IMR-90 (cell line): ENCODE measurements around the gene CKAP4. TPM values are rescaled to one million over a fixed set of nuclear protein-coding genes. Genes with fewer than 3 reads are reported as not detected.

Experiments used
- ATAC-seq: fragments of 200-7000 bp; cut with Tn5 transposase; 2 replicates; pipeline ENCODE4 v1.9.1; 2020; ENCODE audit warnings: low read depth, mild to moderate bottlenecking, moderate library complexity
- BruUV-seq: library from RNA; stranded (reverse); fragments of 400-500 nt; replicated peaks from 2 replicates; lab custom pipeline; 2021; lab: Mats Ljungman, UMichigan
- CTCF ChIA-PET: fragments of 300-600 bp; formaldehyde crosslinking; extraction: SDS; loops from one replicate; lab custom pipeline; 2021; ENCODE audit warnings: antibody characterized with exemption; lab: Yijun Ruan, JAX
- POLR2A ChIA-PET: fragments of 300-600 bp; sonication (Branson Sonifier 250); formaldehyde crosslinking; loops from one replicate; lab custom pipeline; 2022; ENCODE audit warnings: antibody characterized with exemption; ENCODE audit not compliant: unreplicated experiment; lab: Charles Lee
- DNase-seq: peaks from one replicate; pipeline ENCODE4 v3.0.0; 2013
- H2AFZ ChIP-seq: replicated peaks from 2 replicates; pipeline ENCODE3; 2013; ENCODE audit warnings: low read length, mild to moderate bottlenecking; ENCODE audit not compliant: poor library complexity
- H2AK5ac ChIP-seq: 2 replicates; pipeline ENCODE4 v1.6.1; 2013; ENCODE audit warnings: low read depth, low read length, inconsistent platforms
- H2AK9ac ChIP-seq: replicated peaks from 2 replicates; pipeline ENCODE3; 2013; ENCODE audit warnings: mild to moderate bottlenecking, low read depth, low read length, moderate library complexity; ENCODE audit not compliant: poor library complexity
- H2BK120ac ChIP-seq: 2 replicates; pipeline ENCODE4 v1.6.1; 2013; ENCODE audit warnings: low read depth, low read length, inconsistent platforms
- H2BK15ac ChIP-seq: 3 replicates; pipeline ENCODE4 v1.6.1; 2013; ENCODE audit warnings: low read depth, low read length, inconsistent platforms
- H2BK20ac ChIP-seq: 2 replicates; pipeline ENCODE4 v1.6.1; 2013; ENCODE audit warnings: low read depth, mild to moderate bottlenecking, inconsistent platforms, low read length, moderate library complexity
- H2BK5ac ChIP-seq: 2 replicates; pipeline ENCODE4 v1.6.1; 2013; ENCODE audit warnings: mild to moderate bottlenecking, low read depth, low read length, inconsistent platforms; ENCODE audit not compliant: poor library complexity, severe bottlenecking
- H3K14ac ChIP-seq: replicated peaks from 2 replicates; pipeline ENCODE4 v1.6.1; 2013; ENCODE audit warnings: low read depth, low read length, inconsistent platforms
- H3K18ac ChIP-seq: 2 replicates; pipeline ENCODE4 v1.6.1; 2013; ENCODE audit warnings: low read depth, low read length, control low read depth
- H3K23ac ChIP-seq: 2 replicates; pipeline ENCODE4 v1.6.1; 2013; ENCODE audit warnings: low read depth, low read length, inconsistent platforms
- H3K27ac ChIP-seq: 2 replicates; pipeline ENCODE4 v1.5.1; 2013; ENCODE audit warnings: mild to moderate bottlenecking, control low read depth, low read length; ENCODE audit not compliant: insufficient read depth
- H3K27me3 ChIP-seq: 2 replicates; pipeline ENCODE4 v1.6.1; 2013; ENCODE audit warnings: low read length; ENCODE audit not compliant: control insufficient read depth, insufficient read depth
- H3K36me3 ChIP-seq: 2 replicates; pipeline ENCODE4 v1.6.1; 2013; ENCODE audit warnings: low read length, mixed read lengths; ENCODE audit not compliant: control insufficient read depth, insufficient read depth
- H3K4ac ChIP-seq: 2 replicates; pipeline ENCODE4 v1.6.1; 2013; ENCODE audit warnings: low read depth, low read length, inconsistent platforms
- H3K4me1 ChIP-seq: 2 replicates; pipeline ENCODE4 v1.6.1; 2013; ENCODE audit warnings: low read length, mixed read lengths; ENCODE audit not compliant: control insufficient read depth, insufficient read depth
- H3K4me2 ChIP-seq: 2 replicates; pipeline ENCODE4 v1.6.1; 2013; ENCODE audit warnings: low read depth, mild to moderate bottlenecking, control low read depth, low read length, moderate library complexity
- H3K4me3 ChIP-seq: 2 replicates; pipeline ENCODE4 v1.5.1; 2013; ENCODE audit warnings: low read depth, mild to moderate bottlenecking, control low read depth, low read length, moderate library complexity; ENCODE audit not compliant: insufficient read depth
- H3K56ac ChIP-seq: 2 replicates; pipeline ENCODE4 v1.6.1; 2013; ENCODE audit warnings: low read length, inconsistent platforms; ENCODE audit not compliant: insufficient read depth; ENCODE audit errors: extremely low read depth
- H3K79me1 ChIP-seq, 2 experiments: 2 replicates each; pipeline ENCODE4 v1.6.1; 2013; ENCODE audit warnings: low read length in 2 of 2, inconsistent platforms in 1 of 2, low read depth in 1 of 2
- H3K9ac ChIP-seq: 2 replicates; pipeline ENCODE4 v1.6.1; 2013; ENCODE audit warnings: low read depth, low read length, control low read depth
- H3K9me1 ChIP-seq: 2 replicates; pipeline ENCODE4 v1.6.1; 2013; ENCODE audit warnings: low read length, inconsistent platforms; ENCODE audit not compliant: insufficient read depth
- H3K9me3 ChIP-seq: 2 replicates; pipeline ENCODE4 v1.6.1; 2013; ENCODE audit warnings: low read length; ENCODE audit not compliant: control insufficient read depth, insufficient read depth
- H4K20me1 ChIP-seq: 2 replicates; pipeline ENCODE4 v1.6.1; 2013; ENCODE audit warnings: low read length, inconsistent platforms; ENCODE audit not compliant: insufficient read depth
- H4K5ac ChIP-seq: 2 replicates; pipeline ENCODE4 v1.6.1; 2013; ENCODE audit warnings: mild to moderate bottlenecking, low read depth, low read length, control low read depth
- H4K8ac ChIP-seq, 2 experiments: 2 replicates each; pipeline ENCODE4 v1.6.1; 2013; ENCODE audit warnings: low read depth in 2 of 2, low read length in 2 of 2, control low read depth in 1 of 2, inconsistent platforms in 1 of 2
- H4K91ac ChIP-seq: 2 replicates; pipeline ENCODE4 v1.6.1; 2013; ENCODE audit warnings: low read depth, low read length, inconsistent platforms; ENCODE audit not compliant: insufficient read depth
- BHLHE40 ChIP-seq: fragments of 150-350 bp; IDR thresholded peaks from 2 replicates; pipeline ENCODE4 v1.6.1; 2016; ENCODE audit warnings: mild to moderate bottlenecking, low read depth, low read length
- CEBPB ChIP-seq: IDR thresholded peaks from 2 replicates; pipeline ENCODE4 v1.6.1; 2012; ENCODE audit warnings: low read depth, low read length, improper control_type of control experiment
- CHD1 ChIP-seq: IDR thresholded peaks from 2 replicates; pipeline ENCODE4 v1.6.1; 2012; ENCODE audit warnings: low read depth, low read length, improper control_type of control experiment
- FOS ChIP-seq: fragments of 150-350 bp; IDR thresholded peaks from 2 replicates; pipeline ENCODE4 v1.6.1; 2016; ENCODE audit warnings: low read depth, low read length
- MAFK ChIP-seq: IDR thresholded peaks from 2 replicates; pipeline ENCODE4 v1.6.1; 2012; ENCODE audit warnings: low read depth, low read length, improper control_type of control experiment
- MAZ ChIP-seq: IDR thresholded peaks from 2 replicates; pipeline ENCODE4 v1.6.1; 2012; ENCODE audit warnings: low read depth, mild to moderate bottlenecking, low read length, improper control_type of control experiment, moderate library complexity, borderline replicate concordance
- MXI1 ChIP-seq: IDR thresholded peaks from 2 replicates; pipeline ENCODE4 v1.6.1; 2012; ENCODE audit warnings: low read depth, mild to moderate bottlenecking, low read length, moderate library complexity, borderline replicate concordance
- NFE2L2 ChIP-seq: fragments of 150-350 bp; IDR thresholded peaks from 2 replicates; pipeline ENCODE4 v1.6.1; 2016; ENCODE audit warnings: low read depth, mild to moderate bottlenecking, low read length
- POLR2A ChIP-seq: IDR thresholded peaks from 2 replicates; pipeline ENCODE4 v1.6.1; 2012; ENCODE audit warnings: mild to moderate bottlenecking, low read depth, low read length
- RAD21 ChIP-seq: IDR thresholded peaks from 2 replicates; pipeline ENCODE4 v1.6.1; 2012; ENCODE audit warnings: low read length, improper control_type of control experiment
- RCOR1 ChIP-seq: IDR thresholded peaks from 2 replicates; pipeline ENCODE4 v1.6.1; 2012; ENCODE audit warnings: mild to moderate bottlenecking, low read length, improper control_type of control experiment; ENCODE audit not compliant: insufficient replicate concordance
- RFX5 ChIP-seq: IDR thresholded peaks from 2 replicates; pipeline ENCODE4 v1.8.0; 2012; ENCODE audit warnings: low read depth, mild to moderate bottlenecking, low read length, moderate library complexity
- SMC3 ChIP-seq: fragments of 150-350 bp; IDR thresholded peaks from 2 replicates; pipeline ENCODE4 v1.6.1; 2016; ENCODE audit warnings: low read depth, mild to moderate bottlenecking, antibody characterized with exemption, low read length, moderate library complexity
- WGBS, 2 experiments: methylation state at CpG; one replicate each; pipeline versions ENCODE4 v1.1.5 to v1.1.7; 2013; ENCODE audit warnings: missing lambda C conversion rate in 2 of 2; ENCODE audit not compliant: insufficient read length in 1 of 2; ENCODE audit errors: extremely low coverage in 2 of 2; 5-methylcytosine and 5-hydroxymethylcytosine counted together
- dilution Hi-C: fragments of 300-500 bp; cut with HindIII; formaldehyde crosslinking; loops from one replicate; pipeline ENCODE4 v1.14.3; 2018; ENCODE audit warnings: low sequenced_read_pairs; ENCODE audit not compliant: unreplicated experiment
- in situ Hi-C: fragments of 300-500 bp; cut with MboI; formaldehyde crosslinking; loops from 3 replicates; pipeline ENCODE4 v1.14.3; 2019; ENCODE audit warnings: low sequenced_read_pairs, inconsistent platforms, mixed read lengths
- intact Hi-C: fragments of 100-400 bp; cut with micrococcal nuclease; formaldehyde crosslinking; loops from 2 replicates; pipeline ENCODE4 v1.10.0; 2022
- polyA plus RNA-seq, 3 experiments: library from polyadenylated mRNA; depleted of rRNA; stranded (reverse); fragments of >200 nt; gene quantifications; 2 replicates each; pipeline ENCODE4 v1.2.3, GENCODE V29; 2012; ENCODE audit warnings: low replicate concordance in 1 of 3
- total RNA-seq: library from RNA; depleted of rRNA; stranded (reverse); fragments of >200 nt; gene quantifications from 2 replicates; pipeline ENCODE4 v1.2.3, GENCODE V29; 2012
- TF ChIP-seq, protein P1 (sequence below): fragments of 150-350 bp; IDR thresholded peaks from 2 replicates; pipeline ENCODE4 v1.6.1; 2016; ENCODE audit warnings: low read depth, mild to moderate bottlenecking, low read length, moderate library complexity, borderline replicate concordance
- TF ChIP-seq, protein P2 (sequence below): fragments of 150-350 bp; IDR thresholded peaks from 2 replicates; pipeline ENCODE4 v1.6.1; 2017; ENCODE audit warnings: mild to moderate bottlenecking, antibody characterized with exemption, low read length, low read depth
- TF ChIP-seq, protein P3 (sequence below): conservative IDR thresholded peaks from 2 replicates; pipeline ENCODE4 v1.5.1; 2012; ENCODE audit warnings: mild to moderate bottlenecking, low read depth, low read length, improper control_type of control experiment

CKAP4 gene
- total and polyA plus RNA-seq, 2 of the 4 experiments (the other 2 are of a cell fraction) = 94.5 to 297 TPM

DNA sequence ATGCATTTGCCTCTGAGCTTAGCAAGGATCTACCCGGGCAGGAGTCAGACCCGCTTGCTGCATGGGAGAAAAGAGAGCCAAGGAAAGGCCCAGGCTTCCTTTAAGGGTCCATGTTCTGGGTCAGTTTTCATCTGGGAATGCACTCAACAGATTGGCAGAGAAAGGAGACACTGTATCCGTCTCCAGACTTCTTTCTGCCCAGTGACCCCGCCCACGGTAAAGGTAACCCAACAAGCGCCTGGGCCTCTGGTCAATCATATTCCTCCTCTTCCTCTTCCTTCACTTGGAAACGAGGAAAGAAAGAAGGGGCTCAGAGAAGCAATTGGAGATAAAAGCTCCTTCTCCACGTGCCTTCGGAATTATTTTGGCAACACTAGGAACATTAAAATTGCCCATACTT lies 27.6 kb upstream of the CKAP4 start:
- TF ChIP-seq RCOR1 = no peak
- TF ChIP-seq CHD1 = no peak
- TF ChIP-seq BHLHE40 = no peak
- TF ChIP-seq, protein P1, sequence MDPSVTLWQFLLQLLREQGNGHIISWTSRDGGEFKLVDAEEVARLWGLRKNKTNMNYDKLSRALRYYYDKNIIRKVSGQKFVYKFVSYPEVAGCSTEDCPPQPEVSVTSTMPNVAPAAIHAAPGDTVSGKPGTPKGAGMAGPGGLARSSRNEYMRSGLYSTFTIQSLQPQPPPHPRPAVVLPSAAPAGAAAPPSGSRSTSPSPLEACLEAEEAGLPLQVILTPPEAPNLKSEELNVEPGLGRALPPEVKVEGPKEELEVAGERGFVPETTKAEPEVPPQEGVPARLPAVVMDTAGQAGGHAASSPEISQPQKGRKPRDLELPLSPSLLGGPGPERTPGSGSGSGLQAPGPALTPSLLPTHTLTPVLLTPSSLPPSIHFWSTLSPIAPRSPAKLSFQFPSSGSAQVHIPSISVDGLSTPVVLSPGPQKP = no peak
- TF ChIP-seq, protein P2, sequence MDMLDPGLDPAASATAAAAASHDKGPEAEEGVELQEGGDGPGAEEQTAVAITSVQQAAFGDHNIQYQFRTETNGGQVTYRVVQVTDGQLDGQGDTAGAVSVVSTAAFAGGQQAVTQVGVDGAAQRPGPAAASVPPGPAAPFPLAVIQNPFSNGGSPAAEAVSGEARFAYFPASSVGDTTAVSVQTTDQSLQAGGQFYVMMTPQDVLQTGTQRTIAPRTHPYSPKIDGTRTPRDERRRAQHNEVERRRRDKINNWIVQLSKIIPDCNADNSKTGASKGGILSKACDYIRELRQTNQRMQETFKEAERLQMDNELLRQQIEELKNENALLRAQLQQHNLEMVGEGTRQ = no peak
- no peak for TF ChIP-seq NFE2L2
- TF ChIP-seq FOS = no peak
- no peak for TF ChIP-seq RFX5
- TF ChIP-seq MAZ = no peak
- no peak for TF ChIP-seq MAFK
- no peak for TF ChIP-seq RAD21
- TF ChIP-seq POLR2A = no peak
- TF ChIP-seq SMC3 = no peak
- TF ChIP-seq CEBPB = no peak
- no peak for TF ChIP-seq MXI1
- TF ChIP-seq, protein P3, sequence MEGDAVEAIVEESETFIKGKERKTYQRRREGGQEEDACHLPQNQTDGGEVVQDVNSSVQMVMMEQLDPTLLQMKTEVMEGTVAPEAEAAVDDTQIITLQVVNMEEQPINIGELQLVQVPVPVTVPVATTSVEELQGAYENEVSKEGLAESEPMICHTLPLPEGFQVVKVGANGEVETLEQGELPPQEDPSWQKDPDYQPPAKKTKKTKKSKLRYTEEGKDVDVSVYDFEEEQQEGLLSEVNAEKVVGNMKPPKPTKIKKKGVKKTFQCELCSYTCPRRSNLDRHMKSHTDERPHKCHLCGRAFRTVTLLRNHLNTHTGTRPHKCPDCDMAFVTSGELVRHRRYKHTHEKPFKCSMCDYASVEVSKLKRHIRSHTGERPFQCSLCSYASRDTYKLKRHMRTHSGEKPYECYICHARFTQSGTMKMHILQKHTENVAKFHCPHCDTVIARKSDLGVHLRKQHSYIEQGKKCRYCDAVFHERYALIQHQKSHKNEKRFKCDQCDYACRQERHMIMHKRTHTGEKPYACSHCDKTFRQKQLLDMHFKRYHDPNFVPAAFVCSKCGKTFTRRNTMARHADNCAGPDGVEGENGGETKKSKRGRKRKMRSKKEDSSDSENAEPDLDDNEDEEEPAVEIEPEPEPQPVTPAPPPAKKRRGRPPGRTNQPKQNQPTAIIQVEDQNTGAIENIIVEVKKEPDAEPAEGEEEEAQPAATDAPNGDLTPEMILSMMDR = no peak
- no peak overlapping the region for H4K5ac ChIP-seq
- no peak overlapping the region for H3K4me3 ChIP-seq
- in situ Hi-C loops = no loop called here
- H2BK5ac ChIP-seq = no peak overlapping the region
- no peak overlapping the region for H3K4ac ChIP-seq
- no peak overlapping the region for H3K56ac ChIP-seq
- H3K23ac ChIP-seq = no peak overlapping the region
- no peak overlapping the region for H3K14ac ChIP-seq
- peak overlapping the region; percentile 47 for H2AK9ac ChIP-seq
- ChIA-PET POLR2A (no interaction called here), CTCF (no interaction called here)
- H2AFZ ChIP-seq = no peak overlapping the region
- H4K8ac ChIP-seq = no peak overlapping the region
- no peak overlapping the region for H3K4me2 ChIP-seq
- DNase-seq (no peak), ATAC-seq (no peak)
- no peaks in the 10 kb centered on the region for H3K79me1 ChIP-seq
- intact Hi-C loops = no loop called here
- H3K9me3 ChIP-seq = no peaks in the 10 kb centered on the region
- H3K18ac ChIP-seq = no peak overlapping the region
- no peaks in the 10 kb centered on the region for H3K36me3 ChIP-seq
- peaks cover 14% of the 10 kb centered on the region for H3K27me3 ChIP-seq
- no peaks in the 10 kb centered on the region for H4K20me1 ChIP-seq
- BruUV-seq = no TSS peak
- no peak overlapping the region for H3K9ac ChIP-seq
- no peaks in the 10 kb centered on the region for H3K4me1 ChIP-seq
- H2BK20ac ChIP-seq = no peak overlapping the region
- no peaks in the 10 kb centered on the region; the same call in 1 of the 2 replicates for H3K9me1 ChIP-seq
- 83% methylated on average over 1 of the region's 9 CpGs; no CpG with 5 or more reads in 1 of the 2 experiments for WGBS, 2 experiments
- H4K91ac ChIP-seq = no peak overlapping the region
- H2BK15ac ChIP-seq = no peak overlapping the region
- dilution Hi-C loops = no loop called here
- no peak overlapping the region for H2AK5ac ChIP-seq
- no peak overlapping the region for H3K27ac ChIP-seq
- no peak overlapping the region for H2BK120ac ChIP-seq
